Stimulated activated CD4-positive, alpha-beta T cell treated with anti-CD3 and anti-CD28 coated beads, Interleukin-4, amount 100 ng/mL, for 24 hours (primary cell): ENCODE data around the gene ZNF747.
A peak's percentile ranks its signal among the peaks of the same experiment; 100 is the strongest.
"Not testable (repeated sequence)": the region's sequence is repeated elsewhere in the genome, so short reads cannot be mapped to it uniquely, and the experiment has no call there.

Source experiments
- DNase-seq: peaks from one replicate; pipeline ENCODE4 v3.0.0-alpha.2; 2020

ZNF747 gene

GRCh38 chr16:30557707-30557956 lies 23.0 kb upstream of the ZNF747 start:
- DNase-seq: no peak

GRCh38 chr16:30556125-30556473 lies 21.4 kb upstream of the ZNF747 start:
- DNase-seq: no peak

- DNase-seq: no peak
Observed at GRCh38 chr16:30555315-30556124, 20.9 kb upstream of the ZNF747 start.

- DNase-seq: no peak
Observed at GRCh38 chr16:30554557-30555314, 20.1 kb upstream of the ZNF747 start.

- DNase-seq: no peak
Observed at GRCh38 chr16:30553393-30553899, 18.8 kb upstream of the ZNF747 start.

- no peak for DNase-seq
Observed at GRCh38 chr16:30552956-30553355, 18.3 kb upstream of the ZNF747 start.

GRCh38 chr16:30551781-30552180 lies 17.1 kb upstream of the ZNF747 start:
- DNase-seq: peak; percentile 68

GRCh38 chr16:30548416-30549253 lies 14.0 kb upstream of the ZNF747 start:
- no peak for DNase-seq

GRCh38 chr16:30546115-30546514 lies 11.5 kb upstream of the ZNF747 start:
- no peak for DNase-seq

GRCh38 chr16:30543067-30543466 lies 8.4 kb upstream of the ZNF747 start:
- no peak for DNase-seq

GRCh38 chr16:30541502-30542329 lies 7.1 kb upstream of the ZNF747 start:
- no peak for DNase-seq

- DNase-seq: not testable (repeated sequence)
Observed at GRCh38 chr16:30540916-30541464, 6.3 kb upstream of the ZNF747 start.

- DNase-seq: not testable (repeated sequence)
Observed at GRCh38 chr16:30539986-30540526, 5.4 kb upstream of the ZNF747 start.

- no peak for DNase-seq
Observed at GRCh38 chr16:30539000-30539964, 4.6 kb upstream of the ZNF747 start.

- DNase-seq: not testable (repeated sequence)
Observed at GRCh38 chr16:30536391-30537024, 1.9 kb upstream of the ZNF747 start.

- peak; percentile 74 for DNase-seq
Observed at GRCh38 chr16:30535777-30536190, 1.1 kb upstream of the ZNF747 start.

GRCh38 chr16:30535106-30535776 lies 583 bp upstream of the ZNF747 start:
- no peak for DNase-seq

- peak; percentile 28 for DNase-seq
Observed at GRCh38 chr16:30533748-30534367, 800 bp downstream of the ZNF747 start.

- no peak for DNase-seq
Observed at GRCh38 chr16:30533146-30533522, 1.5 kb downstream of the ZNF747 start.
